PC-9 (cell line): ENCODE data around the gene PPFIA4. TPM values are rescaled to one million over a fixed set of nuclear protein-coding genes. Genes with fewer than 3 reads are reported as not detected.

Source experiments
- BruUV-seq: library from RNA; stranded (reverse); fragments of 400-500 nt; replicated peaks from 2 replicates; lab custom pipeline; 2021; lab: Mats Ljungman, UMichigan
- CTCF ChIA-PET: fragments of 300-600 bp; sonication (Branson Sonifier 250); formaldehyde crosslinking; loops from one replicate; lab custom pipeline; 2022; ENCODE audit warnings: antibody characterized with exemption; lab: Charles Lee
- POLR2A ChIA-PET: fragments of 300-600 bp; sonication (Branson Sonifier 250); formaldehyde crosslinking; loops from one replicate; lab custom pipeline; 2022; ENCODE audit warnings: antibody characterized with exemption; ENCODE audit not compliant: unreplicated experiment; lab: Charles Lee
- DNase-seq, 2 experiments: peaks; one replicate each; pipeline versions ENCODE4 v3.0.0 to v3.0.0-alpha.2; 2015 to 2022; ENCODE audit warnings: mixed read lengths in 1 of 2
- H2AFZ ChIP-seq: fragments of 200-600 bp; sonication (generic); 2 replicates; pipeline ENCODE4 v1.8.1; 2017; ENCODE audit warnings: antibody characterized with exemption
- H3F3A ChIP-seq: fragments of 200-600 bp; sonication (generic); 2 replicates; pipeline ENCODE4 v1.8.1; 2017; ENCODE audit warnings: antibody characterized with exemption, mild to moderate bottlenecking, low read depth; ENCODE audit not compliant: insufficient read depth
- H3K27ac ChIP-seq: fragments of 200-600 bp; sonication (generic); 2 replicates; pipeline ENCODE4 v1.6.1; 2016; ENCODE audit warnings: mixed run types
- H3K27me3 ChIP-seq: fragments of 200-600 bp; sonication (generic); 2 replicates; pipeline ENCODE4 v1.6.1; 2016; ENCODE audit warnings: low read depth, mixed run types; ENCODE audit not compliant: insufficient read depth
- H3K36me3 ChIP-seq: fragments of 200-600 bp; sonication (generic); 2 replicates; pipeline ENCODE4 v1.6.1; 2016; ENCODE audit warnings: low read depth, mixed run types
- H3K4me1 ChIP-seq: fragments of 200-600 bp; sonication (generic); replicated peaks from 2 replicates; pipeline ENCODE4 v1.6.1; 2016; ENCODE audit warnings: mixed run types; ENCODE audit not compliant: insufficient read depth
- H3K4me2 ChIP-seq: fragments of 200-600 bp; sonication (generic); 2 replicates; pipeline ENCODE4 v1.6.1; 2017; ENCODE audit warnings: mixed run types
- H3K4me3 ChIP-seq: fragments of 200-600 bp; sonication (generic); 2 replicates; pipeline ENCODE4 v1.6.1; 2016; ENCODE audit warnings: mixed run types
- H3K79me2 ChIP-seq: fragments of 200-600 bp; sonication (generic); 2 replicates; pipeline ENCODE4 v1.6.1; 2017; ENCODE audit warnings: low read depth, mixed run types
- H3K9me2 ChIP-seq: fragments of 200-600 bp; sonication (generic); 2 replicates; pipeline ENCODE4 v1.8.1; 2017; ENCODE audit warnings: mild to moderate bottlenecking; ENCODE audit not compliant: insufficient read depth
- H3K9me3 ChIP-seq: fragments of 200-600 bp; sonication (generic); 2 replicates; pipeline ENCODE4 v1.8.1; 2016; ENCODE audit warnings: low read depth; ENCODE audit not compliant: insufficient read depth
- H4K20me1 ChIP-seq: fragments of 200-600 bp; sonication (generic); 2 replicates; pipeline ENCODE4 v1.8.1; 2017; ENCODE audit not compliant: insufficient read depth
- EZH2 ChIP-seq: fragments of 200-600 bp; sonication (generic); IDR thresholded peaks from 2 replicates; pipeline ENCODE4 v1.8.0; 2017; ENCODE audit warnings: antibody characterized with exemption, low read depth
- intact Hi-C: fragments of 100-400 bp; cut with micrococcal nuclease; formaldehyde crosslinking; loops from one replicate; pipeline ENCODE4 v1.10.0; 2022; ENCODE audit not compliant: unreplicated experiment
- total RNA-seq: library from RNA; stranded (reverse); gene quantifications from 2 replicates; pipeline ENCODE4 v1.2.3, GENCODE V29; 2021
- TF ChIP-seq, protein P1 (sequence below): fragments of 200-600 bp; sonication (generic); conservative IDR thresholded peaks from 2 replicates; pipeline ENCODE4 v1.6.1; 2017; ENCODE audit warnings: mixed run types, antibody characterized with exemption, mild to moderate bottlenecking, moderate library complexity

The PPFIA4 gene
- total RNA-seq, 1 experiment from 2014 or later: 1.2 TPM

DNA sequence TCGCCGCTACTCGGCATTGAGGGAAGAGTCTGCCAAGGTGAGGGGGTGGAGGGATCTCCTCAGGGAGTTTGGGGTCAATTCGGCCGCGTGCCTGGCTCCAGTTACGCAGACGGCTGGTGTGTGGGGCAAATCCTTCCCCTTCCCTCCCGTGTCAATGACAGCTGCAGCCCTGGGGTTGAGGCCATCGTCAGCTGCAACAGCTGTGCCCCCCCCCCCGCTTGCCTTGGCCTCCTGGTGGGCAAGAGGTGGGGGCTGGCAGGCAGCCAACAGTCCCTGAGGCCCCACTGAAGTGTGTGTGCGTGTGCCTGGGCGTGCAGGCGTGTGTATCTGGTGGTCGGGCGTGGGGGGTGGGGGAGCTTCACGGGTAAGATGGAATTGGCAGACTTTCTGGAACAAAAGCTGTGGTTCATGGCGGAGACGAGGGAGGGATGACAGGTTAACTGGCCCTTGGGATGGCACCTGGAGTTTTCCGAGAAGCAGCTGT, 25.6 kb downstream of the PPFIA4 start:
- no peaks in the 10 kb centered on the region for H3K9me2 ChIP-seq
- BruUV-seq: no TSS peak
- DNase-seq: no peak
- no peaks in the 10 kb centered on the region for H3F3A ChIP-seq
- H3K27ac ChIP-seq: no peak overlapping the region
- TF ChIP-seq EZH2: no peak
- TF ChIP-seq, protein P1, sequence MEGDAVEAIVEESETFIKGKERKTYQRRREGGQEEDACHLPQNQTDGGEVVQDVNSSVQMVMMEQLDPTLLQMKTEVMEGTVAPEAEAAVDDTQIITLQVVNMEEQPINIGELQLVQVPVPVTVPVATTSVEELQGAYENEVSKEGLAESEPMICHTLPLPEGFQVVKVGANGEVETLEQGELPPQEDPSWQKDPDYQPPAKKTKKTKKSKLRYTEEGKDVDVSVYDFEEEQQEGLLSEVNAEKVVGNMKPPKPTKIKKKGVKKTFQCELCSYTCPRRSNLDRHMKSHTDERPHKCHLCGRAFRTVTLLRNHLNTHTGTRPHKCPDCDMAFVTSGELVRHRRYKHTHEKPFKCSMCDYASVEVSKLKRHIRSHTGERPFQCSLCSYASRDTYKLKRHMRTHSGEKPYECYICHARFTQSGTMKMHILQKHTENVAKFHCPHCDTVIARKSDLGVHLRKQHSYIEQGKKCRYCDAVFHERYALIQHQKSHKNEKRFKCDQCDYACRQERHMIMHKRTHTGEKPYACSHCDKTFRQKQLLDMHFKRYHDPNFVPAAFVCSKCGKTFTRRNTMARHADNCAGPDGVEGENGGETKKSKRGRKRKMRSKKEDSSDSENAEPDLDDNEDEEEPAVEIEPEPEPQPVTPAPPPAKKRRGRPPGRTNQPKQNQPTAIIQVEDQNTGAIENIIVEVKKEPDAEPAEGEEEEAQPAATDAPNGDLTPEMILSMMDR: no peak
- H3K4me1 ChIP-seq: 0 out of 2 replicates have a peak, but pooled peaks cover 4% of the 10 kb centered on the region
- H4K20me1 ChIP-seq: no peaks in the 10 kb centered on the region
- ChIA-PET CTCF (interaction anchor here (0.6 kb wide), 1 partner anchor 11 kb away, joined by 3 read pairs; no protein-coding TSS in a partner anchor), POLR2A (no interaction called here)
- H3K79me2 ChIP-seq: no peaks in the 10 kb centered on the region
- H3K4me3 ChIP-seq: no peak overlapping the region
- no peak overlapping the region for H3K4me2 ChIP-seq
- H3K27me3 ChIP-seq: 0 out of 2 replicates have a peak, but pooled peaks cover 11% of the 10 kb centered on the region
- intact Hi-C loops: no loop called here
- H2AFZ ChIP-seq: no peak overlapping the region
- H3K36me3 ChIP-seq: no peaks in the 10 kb centered on the region
- no peaks in the 10 kb centered on the region for H3K9me3 ChIP-seq

DNA sequence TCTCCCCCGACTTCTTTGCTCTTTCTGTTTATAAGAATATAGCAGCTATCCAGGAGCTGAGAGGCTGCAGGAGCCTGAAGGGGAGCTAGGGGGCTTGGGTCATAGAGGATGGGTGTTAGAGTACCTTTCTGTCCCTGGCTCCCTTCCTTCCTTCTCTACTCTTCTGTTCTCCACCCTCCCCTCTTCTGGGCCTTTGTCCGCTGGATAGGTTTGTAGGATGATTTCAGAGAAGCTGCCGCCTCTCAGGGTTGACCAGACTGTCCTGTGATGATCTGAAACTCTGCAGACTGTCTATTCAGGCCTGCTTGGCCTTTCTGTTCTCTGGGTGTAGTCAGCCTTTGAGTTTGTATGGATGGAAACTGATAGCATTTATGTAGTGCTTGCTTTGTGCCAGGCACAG, 26.3 kb downstream of the PPFIA4 start:
- no peaks in the 10 kb centered on the region for H3K9me2 ChIP-seq
- intact Hi-C loops: no loop called here
- TF ChIP-seq, protein P1: no peak
- no peak for TF ChIP-seq EZH2
- no peaks in the 10 kb centered on the region for H3F3A ChIP-seq
- peaks cover 14% of the 10 kb centered on the region; the same call in 1 of the 2 replicates for H3K27me3 ChIP-seq
- H3K36me3 ChIP-seq: no peaks in the 10 kb centered on the region
- H3K4me2 ChIP-seq: no peak overlapping the region
- no peaks in the 10 kb centered on the region for H3K4me1 ChIP-seq
- no peak overlapping the region for H2AFZ ChIP-seq
- no peak for DNase-seq
- no peaks in the 10 kb centered on the region for H3K79me2 ChIP-seq
- H3K4me3 ChIP-seq: no peak overlapping the region
- H3K27ac ChIP-seq: no peak overlapping the region
- H3K9me3 ChIP-seq: no peaks in the 10 kb centered on the region
- CTCF ChIA-PET: no interaction called here
- H4K20me1 ChIP-seq: no peaks in the 10 kb centered on the region
- POLR2A ChIA-PET: no interaction called here
- BruUV-seq: no TSS peak

DNA sequence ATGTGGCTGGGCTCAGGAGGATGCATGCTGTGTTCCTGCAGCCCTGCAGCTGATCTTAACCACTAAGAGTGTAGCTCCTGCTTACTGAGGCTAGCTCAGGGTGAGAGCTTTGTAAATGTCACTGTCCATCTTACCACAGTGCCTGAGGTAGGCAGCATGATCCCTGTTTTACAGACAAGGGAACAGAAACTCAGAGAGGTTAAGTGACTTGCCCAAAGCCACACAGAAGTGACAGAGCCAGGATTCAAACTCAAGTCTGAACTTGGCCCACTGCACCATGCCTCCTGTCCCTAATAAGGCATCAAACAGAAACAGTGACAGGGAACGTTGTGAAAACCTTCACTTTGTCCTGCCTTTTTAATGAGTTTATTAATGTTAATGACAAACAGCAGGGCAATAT, 27.9 kb downstream of the PPFIA4 start:
- Histone ChIP-seq H3F3A (no peaks in the 10 kb centered on the region), H3K9me3 (no peaks in the 10 kb centered on the region), H3K4me1 (no peaks in the 10 kb centered on the region), H3K27me3 (peaks cover 29% of the 10 kb centered on the region; the same call in 1 of the 2 replicates), H4K20me1 (no peaks in the 10 kb centered on the region), H3K4me3 (no peak overlapping the region), H3K36me3 (no peaks in the 10 kb centered on the region), H2AFZ (no peak overlapping the region), H3K9me2 (no peaks in the 10 kb centered on the region), H3K27ac (no peak overlapping the region), H3K79me2 (no peaks in the 10 kb centered on the region), H3K4me2 (no peak overlapping the region)
- ChIA-PET POLR2A (interaction anchor here (0.6 kb wide), 1 partner anchor 98 kb away, joined by 3 read pairs; no protein-coding TSS in a partner anchor), CTCF (no interaction called here)
- no peak for TF ChIP-seq EZH2
- TF ChIP-seq, protein P1: no peak
- DNase-seq: no peak
- intact Hi-C loops: no loop called here
- BruUV-seq: no TSS peak
